Mesenchymal stem cell (in vitro differentiated cells and primary cell): ENCODE results near the gene OLFML2B.

Source experiments
- DNase-seq: peaks from one replicate; pipeline ENCODE4 v3.0.0-alpha.2; 2013
- H2AFZ ChIP-seq: one replicate; pipeline ENCODE4 v1.6.1; 2013; ENCODE audit warnings: low read depth, mild to moderate bottlenecking, control low read depth, inconsistent platforms, low read length, moderate library complexity
- H2AK5ac ChIP-seq: 2 replicates; pipeline ENCODE4 v1.6.1; 2013; ENCODE audit warnings: low read length, moderate library complexity, mild to moderate bottlenecking, inconsistent platforms; ENCODE audit not compliant: severe bottlenecking
- H2BK120ac ChIP-seq: one replicate; pipeline ENCODE4 v1.6.1; 2013; ENCODE audit warnings: low read depth, mild to moderate bottlenecking, inconsistent platforms, low read length, moderate library complexity
- H2BK12ac ChIP-seq, 2 experiments: one replicate each; pipeline ENCODE4 v1.6.1; 2013; ENCODE audit warnings: inconsistent platforms in 2 of 2, low read length in 2 of 2, mild to moderate bottlenecking in 2 of 2, moderate library complexity in 2 of 2, control low read depth in 1 of 2
- H2BK15ac ChIP-seq: one replicate; pipeline ENCODE4 v1.6.1; 2013; ENCODE audit warnings: mild to moderate bottlenecking, low read depth, inconsistent platforms; ENCODE audit not compliant: poor library complexity, severe bottlenecking
- H2BK5ac ChIP-seq: 2 replicates; pipeline ENCODE4 v1.6.1; 2013; ENCODE audit warnings: low read depth, mild to moderate bottlenecking, low read length, control low read depth, inconsistent platforms; ENCODE audit not compliant: poor library complexity, severe bottlenecking
- H3K14ac ChIP-seq, 2 experiments: one replicate each; pipeline ENCODE4 v1.6.1; 2013; ENCODE audit warnings: inconsistent platforms in 2 of 2, low read length in 2 of 2, control low read depth in 1 of 2, mild to moderate bottlenecking in 1 of 2, moderate library complexity in 1 of 2
- H3K18ac ChIP-seq, 2 experiments: one replicate each; pipeline ENCODE4 v1.6.1; 2013; ENCODE audit warnings: inconsistent platforms in 2 of 2, low read length in 2 of 2, control low read depth in 1 of 2, low read depth in 1 of 2, mild to moderate bottlenecking in 1 of 2
- H3K23ac ChIP-seq, 2 experiments: one replicate each; pipeline ENCODE4 v1.6.1; 2013; ENCODE audit warnings: inconsistent platforms in 2 of 2, low read length in 2 of 2, mild to moderate bottlenecking in 2 of 2, moderate library complexity in 2 of 2, control low read depth in 1 of 2
- H3K27ac ChIP-seq: 2 replicates; pipeline ENCODE4 v1.5.1; 2013; ENCODE audit warnings: mild to moderate bottlenecking, moderate library complexity, low read length, control low read depth, inconsistent platforms; ENCODE audit not compliant: poor library complexity, severe bottlenecking
- H3K27me3 ChIP-seq, 2 experiments: 2 replicates each; pipeline versions ENCODE4 v1.6.1 to v1.7.0; 2013; ENCODE audit warnings: low read length in 2 of 2, mild to moderate bottlenecking in 2 of 2, moderate library complexity in 2 of 2, control low read depth in 1 of 2, inconsistent platforms in 1 of 2; ENCODE audit not compliant: control insufficient read depth in 1 of 2, insufficient read depth in 1 of 2
- H3K36me3 ChIP-seq, 2 experiments: 2 replicates each; pipeline versions ENCODE4 v1.6.1 to v1.7.0; 2013; ENCODE audit warnings: low read length in 2 of 2, control low read depth in 1 of 2, inconsistent platforms in 1 of 2, low read depth in 1 of 2, mild to moderate bottlenecking in 1 of 2; ENCODE audit not compliant: insufficient read depth in 2 of 2, control insufficient read depth in 1 of 2
- H3K4ac ChIP-seq, 2 experiments: one replicate each; pipeline ENCODE4 v1.6.1; 2013; ENCODE audit warnings: inconsistent platforms in 2 of 2, low read length in 2 of 2, mild to moderate bottlenecking in 2 of 2, moderate library complexity in 2 of 2, control low read depth in 1 of 2, low read depth in 1 of 2
- H3K4me1 ChIP-seq: 2 replicates; pipeline ENCODE4 v1.6.1; 2013; ENCODE audit warnings: low read depth, low read length, control low read depth; ENCODE audit not compliant: control insufficient read depth, insufficient read depth
- H3K4me2 ChIP-seq: 2 replicates; pipeline ENCODE4 v1.6.1; 2013; ENCODE audit warnings: low read length, mild to moderate bottlenecking, inconsistent platforms; ENCODE audit not compliant: poor library complexity, severe bottlenecking
- H3K4me3 ChIP-seq, 2 experiments: 2 replicates each; pipeline versions ENCODE4 v1.5.1 to v1.7.0; 2013; ENCODE audit warnings: low read length in 2 of 2, mild to moderate bottlenecking in 2 of 2, control low read depth in 1 of 2, low read depth in 1 of 2; ENCODE audit not compliant: insufficient read depth in 1 of 2
- H3K79me1 ChIP-seq: replicated peaks from 2 replicates; pipeline ENCODE4 v1.6.1; 2013; ENCODE audit warnings: mild to moderate bottlenecking, control low read depth, low read length, inconsistent platforms; ENCODE audit not compliant: poor library complexity, severe bottlenecking
- H3K9ac ChIP-seq: 2 replicates; pipeline ENCODE4 v1.7.0; 2013; ENCODE audit warnings: mild to moderate bottlenecking, low read length, moderate library complexity
- H3K9me3 ChIP-seq: 2 replicates; pipeline ENCODE4 v1.7.0; 2013; ENCODE audit warnings: mild to moderate bottlenecking, low read length; ENCODE audit not compliant: control insufficient read depth
- H4K8ac ChIP-seq: one replicate; pipeline ENCODE4 v1.6.1; 2013; ENCODE audit warnings: inconsistent platforms, mild to moderate bottlenecking, low read length, moderate library complexity
- H4K91ac ChIP-seq: one replicate; pipeline ENCODE4 v1.6.1; 2013; ENCODE audit warnings: mild to moderate bottlenecking, low read length, inconsistent platforms
- WGBS: methylation state at CpG from one replicate; pipeline ENCODE4 v1.1.7; 2013; ENCODE audit warnings: mixed read lengths; 5-methylcytosine and 5-hydroxymethylcytosine counted together

The OLFML2B gene

DNA sequence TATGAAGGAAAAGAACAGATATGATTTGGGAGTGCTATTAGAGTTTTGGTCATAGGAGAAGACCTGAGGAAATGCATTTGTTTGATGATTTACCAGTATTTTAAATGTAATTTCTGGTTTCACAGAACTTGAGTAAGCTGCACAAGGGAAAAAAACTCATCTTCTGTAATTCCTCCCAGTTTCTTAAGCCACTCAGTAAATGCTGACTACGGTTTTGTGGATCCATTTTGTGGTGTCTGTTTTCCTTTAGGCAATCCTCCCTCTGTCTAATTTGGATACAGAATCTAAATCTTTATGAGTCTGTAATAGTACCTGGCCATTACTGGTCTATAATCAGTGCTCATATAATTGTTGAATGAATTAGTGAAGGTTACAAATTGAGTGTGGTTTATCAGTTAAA is 72.0 kb downstream of the OLFML2B start:
- no peak overlapping the region for H3K23ac ChIP-seq
- no peak overlapping the region for H3K4me3 ChIP-seq
- H3K27me3 ChIP-seq: no peaks in the 10 kb centered on the region
- H3K14ac ChIP-seq: no peak overlapping the region
- no peak overlapping the region for H3K4me2 ChIP-seq
- no CpG with 5 or more reads among the region's 1 CpG for WGBS
- peaks cover 1% of the 10 kb centered on the region for H3K4me1 ChIP-seq
- no peak overlapping the region for H4K91ac ChIP-seq
- peaks cover 11% of the 10 kb centered on the region for H3K79me1 ChIP-seq
- no peak overlapping the region for H3K27ac ChIP-seq
- no peaks in the 10 kb centered on the region for H3K9me3 ChIP-seq
- no peak overlapping the region for H4K8ac ChIP-seq
- H2BK5ac ChIP-seq: no peak overlapping the region
- H3K4ac ChIP-seq: no peak overlapping the region
- no peak overlapping the region for H3K9ac ChIP-seq
- H2BK12ac ChIP-seq: no peak overlapping the region
- H2AK5ac ChIP-seq: no peak overlapping the region
- H3K18ac ChIP-seq: no peak overlapping the region
- no peak overlapping the region for H2AFZ ChIP-seq
- DNase-seq: no peak
- H2BK120ac ChIP-seq: no peak overlapping the region
- H2BK15ac ChIP-seq: no peak overlapping the region
- no peaks in the 10 kb centered on the region for H3K36me3 ChIP-seq

DNA sequence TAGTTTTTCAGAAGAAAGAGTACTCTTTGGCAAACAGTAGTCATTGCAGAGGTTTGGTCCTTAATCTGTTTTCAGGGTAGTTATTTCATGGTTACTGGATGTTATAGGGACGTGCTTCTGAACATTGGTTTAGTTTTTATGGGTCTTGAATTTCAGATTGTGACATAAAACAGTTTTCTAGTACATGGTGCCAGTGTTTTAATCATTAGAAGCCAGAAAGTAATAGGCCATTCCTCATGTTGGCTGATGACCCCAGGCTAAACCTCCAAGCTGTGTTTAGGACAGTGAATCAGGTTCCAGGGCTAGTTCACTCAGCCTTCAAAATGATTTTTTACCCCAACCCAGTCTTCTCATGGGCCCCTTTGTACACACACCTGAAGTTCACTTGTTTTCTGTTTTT is 73.3 kb downstream of the OLFML2B start:
- Histone ChIP-seq H3K27ac (no peak overlapping the region), H3K9ac (no peak overlapping the region), H2BK12ac (no peak overlapping the region), H3K4me2 (no peak overlapping the region), H3K18ac (no peak overlapping the region), H2BK5ac (no peak overlapping the region), H3K23ac (no peak overlapping the region), H3K27me3 (no peaks in the 10 kb centered on the region), H4K91ac (no peak overlapping the region), H3K79me1 (peaks cover 8% of the 10 kb centered on the region), H2AK5ac (no peak overlapping the region), H3K4me1 (peaks cover 4% of the 10 kb centered on the region), H2AFZ (no peak overlapping the region), H2BK120ac (no peak overlapping the region), H2BK15ac (no peak overlapping the region), H3K9me3 (no peaks in the 10 kb centered on the region), H3K36me3 (no peaks in the 10 kb centered on the region), H3K4me3 (no peak overlapping the region), H3K4ac (no peak overlapping the region), H4K8ac (no peak overlapping the region), H3K14ac (no peak overlapping the region)
- 94% methylated on average over 1 of the region's 1 CpG for WGBS
- no peak for DNase-seq

DNA sequence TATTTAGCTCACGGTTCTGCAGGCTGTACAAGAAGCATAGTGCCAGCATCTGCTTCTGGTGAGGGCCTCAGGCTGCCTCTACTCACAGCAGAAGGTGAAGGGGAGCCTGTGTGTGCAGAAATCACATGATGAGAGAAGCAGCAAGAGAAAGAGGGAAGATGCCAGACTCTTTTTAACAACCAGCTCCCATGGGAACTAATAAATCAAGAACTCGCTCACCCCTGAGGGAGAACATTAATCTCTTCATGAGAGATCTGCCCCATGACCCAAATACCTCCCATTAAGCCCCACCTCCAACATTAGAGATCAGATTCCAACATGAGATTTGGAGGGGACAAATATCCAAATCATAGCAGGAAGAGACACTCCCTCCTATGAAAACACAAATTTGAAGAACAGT is 74.1 kb downstream of the OLFML2B start:
- WGBS: 54% methylated on average over 2 of the region's 2 CpGs
- H3K14ac ChIP-seq: no peak overlapping the region
- peaks cover 4% of the 10 kb centered on the region for H3K4me1 ChIP-seq
- H2AFZ ChIP-seq: no peak overlapping the region
- no peak overlapping the region for H3K4me3 ChIP-seq
- H4K91ac ChIP-seq: no peak overlapping the region
- no peak overlapping the region for H2AK5ac ChIP-seq
- no peak overlapping the region for H3K23ac ChIP-seq
- DNase-seq: no peak
- no peak overlapping the region for H2BK12ac ChIP-seq
- H3K79me1 ChIP-seq: peaks cover 6% of the 10 kb centered on the region
- no peak overlapping the region for H3K27ac ChIP-seq
- H3K9me3 ChIP-seq: no peaks in the 10 kb centered on the region
- H2BK15ac ChIP-seq: no peak overlapping the region
- no peak overlapping the region for H3K18ac ChIP-seq
- peaks cover 0 to 7% of the 10 kb centered on the region in 2 experiments for H3K36me3 ChIP-seq
- no peak overlapping the region for H3K4me2 ChIP-seq
- no peak overlapping the region for H2BK120ac ChIP-seq
- H3K4ac ChIP-seq: no peak overlapping the region
- H3K27me3 ChIP-seq: no peaks in the 10 kb centered on the region
- H2BK5ac ChIP-seq: no peak overlapping the region
- no peak overlapping the region for H4K8ac ChIP-seq
- H3K9ac ChIP-seq: no peak overlapping the region

- Histone ChIP-seq H3K9ac (no peak overlapping the region), H3K18ac (no peak overlapping the region), H2BK12ac (no peak overlapping the region), H3K27me3 (no peaks in the 10 kb centered on the region), H3K9me3 (no peaks in the 10 kb centered on the region), H3K36me3 (peaks cover 0 to 13% of the 10 kb centered on the region in 2 experiments), H2BK120ac (no peak overlapping the region), H3K27ac (no peak overlapping the region), H2AK5ac (no peak overlapping the region), H2BK5ac (no peak overlapping the region), H4K8ac (no peak overlapping the region), H3K4me1 (peaks cover 4% of the 10 kb centered on the region), H3K4me2 (no peak overlapping the region), H3K4me3 (no peak overlapping the region), H2AFZ (no peak overlapping the region), H4K91ac (no peak overlapping the region), H3K14ac (no peak overlapping the region), H3K79me1 (peaks cover 6% of the 10 kb centered on the region), H3K23ac (no peak overlapping the region), H2BK15ac (no peak overlapping the region), H3K4ac (no peak overlapping the region)
- whole genome bisulfite sequencing: 0% methylated on average over 2 of the region's 4 CpGs
- peak; percentile 27 for DNase-seq
These were observed 75.2 kb downstream of the OLFML2B start for GRCh38 chr1:161948435-161948834.
